B cell (primary cell): ENCODE data around the gene NFAT5. TPM values are rescaled to one million over a fixed set of nuclear protein-coding genes. Genes with fewer than 3 reads are reported as not detected.

Experiments
- ATAC-seq: fragments of 200-7000 bp; cut with Tn5 transposase; one replicate; pipeline ENCODE4 v1.10.0; 2021; ENCODE audit warnings: low read depth, mild to moderate bottlenecking, moderate number of reproducible peaks, moderate library complexity
- CTCF ChIA-PET: fragments of 350-600 bp; sonication (Branson Sonifier 250); formaldehyde crosslinking; loops from one replicate; lab custom pipeline; 2021; ENCODE audit warnings: antibody characterized with exemption, inconsistent platforms; lab: Charles Lee
- POLR2A ChIA-PET: fragments of 350-600 bp; sonication (Branson Sonifier 250); formaldehyde crosslinking; loops from one replicate; lab custom pipeline; 2021; ENCODE audit warnings: antibody characterized with exemption; lab: Charles Lee
- DNase-seq: peaks from one replicate; pipeline ENCODE4 v3.0.0; 2013
- H2AFZ ChIP-seq: 2 replicates; pipeline ENCODE4 v1.6.1; 2012; ENCODE audit warnings: mild to moderate bottlenecking, low read depth, low read length; ENCODE audit not compliant: insufficient read depth, poor library complexity, severe bottlenecking
- H3K27ac ChIP-seq, 2 donors: 1 replicate in 1 of 2; 2 replicates in 1 of 2; pipeline ENCODE4 v1.5.1; 2012 to 2013; ENCODE audit warnings: low read length in 2 of 2, mild to moderate bottlenecking in 2 of 2, moderate library complexity in 1 of 2
- H3K27me3 ChIP-seq, 4 experiments: fragments of 200-600 bp in 1 of 4; sonication (generic) in 1 of 4; replicated peaks in 1 of 4; 1 replicate in 2 of 4; 2 replicates in 2 of 4; pipeline versions ENCODE4 v1.6.1 to v1.7.0; 2013 to 2016; ENCODE audit warnings: low read length in 3 of 4, mild to moderate bottlenecking in 2 of 4, mixed read lengths in 1 of 4, moderate library complexity in 1 of 4; ENCODE audit not compliant: insufficient read depth in 4 of 4, control insufficient read depth in 3 of 4; ENCODE audit errors: control extremely low read depth in 1 of 4
- H3K36me3 ChIP-seq, 2 experiments: replicated peaks in 1 of 2; 1 replicate in 1 of 2; 2 replicates in 1 of 2; pipeline versions ENCODE4 v1.6.1 to v1.7.1; 2013; ENCODE audit warnings: low read length in 1 of 2; ENCODE audit not compliant: insufficient read depth in 2 of 2, control insufficient read depth in 1 of 2; ENCODE audit errors: control extremely low read depth in 1 of 2, extremely low read depth in 1 of 2
- H3K4me1 ChIP-seq, 2 donors: fragments of 200-600 bp in 1 of 2; sonication (generic) in 1 of 2; 1 replicate in 1 of 2; 2 replicates in 1 of 2; pipeline versions ENCODE4 v1.5.1 to v1.6.1; 2013 to 2017; ENCODE audit warnings: low read length in 2 of 2; ENCODE audit not compliant: control insufficient read depth in 2 of 2, insufficient read depth in 2 of 2
- H3K4me2 ChIP-seq: replicated peaks from 2 replicates; pipeline ENCODE3; 2012; ENCODE audit warnings: mild to moderate bottlenecking, low read depth, low read length; ENCODE audit not compliant: poor library complexity, severe bottlenecking
- H3K4me3 ChIP-seq, 5 experiments: fragments of 200-600 bp in 1 of 5; sonication (generic) in 1 of 5; 1 replicate in 3 of 5; 2 replicates in 2 of 5; pipeline versions ENCODE4 v1.5.1 to v1.7.0; 2011 to 2016; ENCODE audit warnings: low read length in 4 of 5, mild to moderate bottlenecking in 4 of 5, low read depth in 2 of 5, control low read depth in 1 of 5, moderate library complexity in 1 of 5; ENCODE audit not compliant: insufficient read depth in 1 of 5; ENCODE audit errors: control extremely low read depth in 1 of 5, extremely low read depth in 1 of 5
- H3K79me2 ChIP-seq: fragments of 200-600 bp; sonication (generic); one replicate; pipeline ENCODE4 v1.6.0; 2016; ENCODE audit warnings: low read length; ENCODE audit not compliant: control insufficient read depth, insufficient read depth
- H3K9ac ChIP-seq: fragments of 200-600 bp; sonication (generic); 2 replicates; pipeline ENCODE4 v1.6.1; 2017; ENCODE audit warnings: mild to moderate bottlenecking, low read length, moderate library complexity
- H3K9me3 ChIP-seq, 3 donors: one replicate each; pipeline versions ENCODE4 v1.6.1 to v1.7.1; 2013; ENCODE audit warnings: low read length in 2 of 3; ENCODE audit not compliant: control insufficient read depth in 2 of 3, insufficient read depth in 1 of 3; ENCODE audit errors: control extremely low read depth in 1 of 3
- H4K20me1 ChIP-seq: 2 replicates; pipeline ENCODE4 v1.6.0; 2012; ENCODE audit warnings: mild to moderate bottlenecking, low read length; ENCODE audit not compliant: insufficient read depth, control insufficient read depth, poor library complexity, severe bottlenecking
- H3K27ac Mint-ChIP-seq: one replicate; pipeline ENCODE4 v1.8.0; 2021; ENCODE audit warnings: mixed read lengths
- H3K27me3 Mint-ChIP-seq: one replicate; pipeline ENCODE4 v1.8.0; 2021; ENCODE audit warnings: mixed read lengths
- H3K4me1 Mint-ChIP-seq: one replicate; pipeline ENCODE4 v1.8.0; 2021; ENCODE audit warnings: mixed read lengths
- H3K4me3 Mint-ChIP-seq: one replicate; pipeline ENCODE4 v1.8.0; 2021; ENCODE audit warnings: mixed read lengths
- H3K9me3 Mint-ChIP-seq: one replicate; pipeline ENCODE4 v1.8.0; 2022; ENCODE audit warnings: mixed read lengths; ENCODE audit not compliant: insufficient read depth
- CTCF ChIP-seq: fragments of 200-600 bp; IDR thresholded peaks from one replicate; pipeline ENCODE4 v1.8.0; 2022; ENCODE audit warnings: antibody characterized with exemption, mild to moderate bottlenecking
- EZH2 ChIP-seq: IDR thresholded peaks from 2 replicates; pipeline ENCODE4 v1.6.1; 2012; ENCODE audit warnings: borderline replicate concordance, low read depth, mild to moderate bottlenecking, moderate library complexity, low read length; ENCODE audit not compliant: insufficient read depth, poor library complexity, severe bottlenecking
- WGBS: methylation state at CpG from one replicate; pipeline ENCODE4 v1.1.5; 2013; ENCODE audit warnings: missing lambda C conversion rate; ENCODE audit not compliant: insufficient coverage; 5-methylcytosine and 5-hydroxymethylcytosine counted together
- intact Hi-C: fragments of 100-400 bp; cut with micrococcal nuclease; formaldehyde crosslinking; loops from one replicate; pipeline ENCODE4 v1.10.0; 2022
- polyA plus RNA-seq: library from polyadenylated mRNA; depleted of rRNA; stranded (reverse); fragments of >200 nt; gene quantifications from 2 replicates; pipeline ENCODE4 v1.2.3, GENCODE V29; 2012
- total RNA-seq, 2 donors: library from RNA; stranded (reverse); fragments of 120-200 nt in 1 of 2; gene quantifications; 1 replicate in 1 of 2; 2 replicates in 1 of 2; pipeline versions ENCODE4 v1.2.3 to v1.2.4, GENCODE V29; 2013 to 2022

NFAT5 gene
- total and polyA plus RNA-seq, 2 donors (not counting 1 experiment from before 2014, with no cell fraction given), result 6.3 to 50.0 TPM

- Histone ChIP-seq H3K4me1 (peaks cover 10 to 18% of the 10 kb centered on the region in 2 donors), H3K4me2 (no peak overlapping the region), H3K27ac (no peak overlapping the region), H3K4me3 (no peak overlapping the region), H2AFZ (no peak overlapping the region), H3K27me3 (no peaks in the 10 kb centered on the region), H3K79me2 (no peaks in the 10 kb centered on the region), H3K9ac (no peak overlapping the region), H4K20me1 (no peaks in the 10 kb centered on the region), H3K36me3 (no peaks in the 10 kb centered on the region), H3K9me3 (no peaks in the 10 kb centered on the region)
- peaks cover 19% of the 10 kb centered on the region for H3K4me1 Mint-ChIP-seq
- no CpG with 5 or more reads among the region's 3 CpGs for WGBS
- no peak overlapping the region for H3K4me3 Mint-ChIP-seq
- ATAC-seq, result no peak
- no peak for DNase-seq
- ChIA-PET POLR2A (no interaction called here), CTCF (interaction anchor here (1.1 kb wide), 1 partner anchor 16 kb away, joined by 3 read pairs; no protein-coding TSS in a partner anchor)
- TF ChIP-seq CTCF (no peak), EZH2 (no peak)
- H3K27me3 Mint-ChIP-seq, result peaks cover 6% of the 10 kb centered on the region
- intact Hi-C loops, result no loop called here
- H3K9me3 Mint-ChIP-seq, result no peaks in the 10 kb centered on the region
- H3K27ac Mint-ChIP-seq, result no peak overlapping the region
Observed at GRCh38 chr16:69534720-69535119, 31.0 kb upstream of the NFAT5 start.

- CTCF ChIA-PET, result interaction anchor here (1.1 kb wide), 1 partner anchor 15 kb away, joined by 3 read pairs; no protein-coding TSS in a partner anchor
- Mint-ChIP-seq H3K9me3 (no peaks in the 10 kb centered on the region), H3K4me1 (peaks cover 17% of the 10 kb centered on the region), H3K27me3 (peaks cover 6% of the 10 kb centered on the region), H3K27ac (no peak overlapping the region), H3K4me3 (no peak overlapping the region)
- Histone ChIP-seq H3K9me3 (no peaks in the 10 kb centered on the region), H3K79me2 (no peaks in the 10 kb centered on the region), H2AFZ (no peak overlapping the region), H3K36me3 (no peaks in the 10 kb centered on the region), H4K20me1 (no peaks in the 10 kb centered on the region), H3K4me3 (no peak overlapping the region), H3K4me2 (no peak overlapping the region), H3K27me3 (no peaks in the 10 kb centered on the region), H3K9ac (no peak overlapping the region), H3K4me1 (peaks cover 10 to 16% of the 10 kb centered on the region in 2 donors), H3K27ac (no peak overlapping the region)
- POLR2A ChIA-PET, result no interaction called here
- intact Hi-C loops, result no loop called here
- no peak for ATAC-seq
- 89% methylated on average over 1 of the region's 8 CpGs for WGBS
- no peak for TF ChIP-seq CTCF
- TF ChIP-seq EZH2, result no peak
- DNase-seq, result no peak
Observed at GRCh38 chr16:69535123-69536050, 30.4 kb upstream of the NFAT5 start.
